ENCODE data around the gene HECTD3.
"Not testable (repeated sequence)": the region's sequence is repeated elsewhere in the genome, so short reads cannot be mapped to it uniquely, and the experiment has no call there.

- TF ChIP-seq CTCF (IDR thresholded peaks at IDR 0.05; ENCODE audit: poor library complexity, severe bottlenecking); SMC3 (conservative IDR thresholded peaks at IDR 0.05; ENCODE audit: poor library complexity); EZH2 (IDR thresholded peaks at IDR 0.05; ENCODE audit: borderline replicate concordance, insufficient read depth, low read length, poor library complexity, severe bottlenecking): not testable (repeated sequence)
These were observed 55.0 kb downstream of the HECTD3 start for GRCh38 chr1:44956077-44956476.
